Liver (tissue), 3 donors: ENCODE data around the gene ATXN10.

Experiments used
- ATF3 ChIP-seq: IDR thresholded peaks from 2 replicates; pipeline ENCODE4 v1.6.1; 2016; ENCODE audit warnings: antibody characterized with exemption
- CTCF ChIP-seq: fragments of 150-350 bp; IDR thresholded peaks from 2 replicates; pipeline ENCODE4 v1.5.1; 2017; ENCODE audit warnings: improper control_type of control experiment, low read depth, low read length; ENCODE audit not compliant: missing input control
- MAX ChIP-seq: IDR thresholded peaks from 2 replicates; pipeline ENCODE4 v1.6.1; 2016; ENCODE audit warnings: antibody characterized with exemption
- RAD21 ChIP-seq, 2 donors: IDR thresholded peaks; 2 replicates each; pipeline ENCODE4 v1.6.1; 2016; ENCODE audit warnings: antibody characterized with exemption in 2 of 2, mild to moderate bottlenecking in 2 of 2
- REST ChIP-seq: IDR thresholded peaks from 2 replicates; pipeline ENCODE4 v1.6.1; 2016; ENCODE audit warnings: antibody characterized with exemption, mild to moderate bottlenecking
- donor health status: healthy.
- donor health status: healthy.

DNA sequence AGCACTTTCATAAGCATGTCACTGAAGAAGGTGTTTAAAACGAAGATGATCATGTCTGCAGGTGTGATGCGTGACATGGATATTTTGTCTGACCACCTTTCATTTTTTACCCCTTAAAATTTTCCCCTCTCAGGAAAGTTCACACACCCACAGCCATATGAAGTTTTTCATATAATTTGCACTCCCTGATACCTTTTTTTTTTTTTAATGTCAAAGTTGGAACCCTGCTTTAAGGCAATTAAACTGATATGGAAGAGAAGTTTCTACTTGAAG, 104.6 kb downstream of the ATXN10 start:
- no peak for TF ChIP-seq ATF3
- no peak for TF ChIP-seq REST
- TF ChIP-seq CTCF, result no peak
- TF ChIP-seq MAX, result no peak
- TF ChIP-seq RAD21 (IDR thresholded peaks at IDR 0.05), result no peak
